ENCODE data around the gene NR1D2.
"Not testable (repeated sequence)": the region's sequence is repeated elsewhere in the genome, so short reads cannot be mapped to it uniquely, and the experiment has no call there.

NR1D2 gene

GRCh38 chr3:23944861-23945662, at the start of gene NR1D2:
NR1D2 (plus strand) TSS chr3:23945286; CDS start chr3:23945579, 293 bp downstream.
- H3K9me3 ChIP-seq, result no peaks in the 10 kb centered on the region
- peaks cover 20% of the 10 kb centered on the region for H3K27me3 ChIP-seq
- TF ChIP-seq Cebpa-rat (IDR thresholded peaks at IDR 0.05), result no peak

GRCh38 chr3:23900744-23901143, 44.3 kb upstream of the NR1D2 start:
- no peak overlapping the region for H3K4me3 ChIP-seq
- H3K27ac ChIP-seq, result no peak overlapping the region
- peak; percentile 73; the same call in 1 of the 2 replicates for TF ChIP-seq Cebpa-rat (IDR thresholded peaks at IDR 0.05)
- no peaks in the 10 kb centered on the region for H4K20me1 ChIP-seq
- no peak overlapping the region for H3K4me2 ChIP-seq
- H3K9me3 ChIP-seq, result 0 out of 2 replicates have a peak, but pooled peaks cover 9% of the 10 kb centered on the region
- H3K36me3 ChIP-seq, result peaks cover 81% of the 10 kb centered on the region
- H3K27me3 ChIP-seq, result no peaks in the 10 kb centered on the region
- no peaks in the 10 kb centered on the region for H3K4me1 ChIP-seq
- no peak overlapping the region for H3K9ac ChIP-seq

More at GRCh38 chr3:23944861-23945662, at the start of gene NR1D2:
- peaks cover 22% of the 10 kb centered on the region for H3K4me1 ChIP-seq
- H3K36me3 ChIP-seq, result no peaks in the 10 kb centered on the region
- peak within 1 kb of the TSS; percentile 89 for H3K27ac ChIP-seq
- peak within 1 kb of the TSS; percentile 86 for H3K9ac ChIP-seq
- peaks cover 39% of the 10 kb centered on the region for H4K20me1 ChIP-seq
- H3K4me3 ChIP-seq, result peak within 1 kb of the TSS; percentile 71
- H3K4me2 ChIP-seq, result peak within 1 kb of the TSS; percentile 89

- Histone ChIP-seq H3K36me3 (peaks cover 56% of the 10 kb centered on the region), H3K4me1 (no peaks in the 10 kb centered on the region)
- no peak for TF ChIP-seq Cebpa-rat (IDR thresholded peaks at IDR 0.05)
These were observed 40.5 kb upstream of the NR1D2 start for GRCh38 chr3:23904545-23904944.

GRCh38 chr3:23909341-23909740, 35.7 kb upstream of the NR1D2 start:
- TF ChIP-seq Cebpa-rat (IDR thresholded peaks at IDR 0.05), result no peak
- Histone ChIP-seq H3K4me2 (no peak overlapping the region), H3K27me3 (no peaks in the 10 kb centered on the region), H3K4me3 (no peak overlapping the region), H3K4me1 (peaks cover 6% of the 10 kb centered on the region), H3K9ac (no peak overlapping the region), H3K9me3 (no peaks in the 10 kb centered on the region), H3K27ac (no peak overlapping the region), H3K36me3 (peaks cover 38% of the 10 kb centered on the region), H4K20me1 (peaks cover 8% of the 10 kb centered on the region)

More at GRCh38 chr3:23904545-23904944, 40.5 kb upstream of the NR1D2 start:
- no peak overlapping the region for H3K27ac ChIP-seq
- no peaks in the 10 kb centered on the region for H3K9me3 ChIP-seq
- no peak overlapping the region for H3K4me2 ChIP-seq
- H3K27me3 ChIP-seq, result no peaks in the 10 kb centered on the region
- H4K20me1 ChIP-seq, result no peaks in the 10 kb centered on the region
- H3K4me3 ChIP-seq, result no peak overlapping the region
- H3K9ac ChIP-seq, result no peak overlapping the region

- no peak overlapping the region for H3K4me2 ChIP-seq
- no peaks in the 10 kb centered on the region for H3K9me3 ChIP-seq
- peaks cover 24% of the 10 kb centered on the region for H4K20me1 ChIP-seq
- no peak overlapping the region for H3K4me3 ChIP-seq
- peaks cover 26% of the 10 kb centered on the region for H3K4me1 ChIP-seq
- H3K27ac ChIP-seq, result no peak overlapping the region
- TF ChIP-seq Cebpa-rat (IDR thresholded peaks at IDR 0.05), result no peak
- H3K36me3 ChIP-seq, result peaks cover 24% of the 10 kb centered on the region
- H3K27me3 ChIP-seq, result peaks cover 15% of the 10 kb centered on the region
- H3K9ac ChIP-seq, result no peak overlapping the region
These were observed 33.7 kb upstream of the NR1D2 start for GRCh38 chr3:23911397-23911796.

- H3K27ac ChIP-seq, result not testable (repeated sequence)
These were observed 32.8 kb upstream of the NR1D2 start for GRCh38 chr3:23912335-23912734.

GRCh38 chr3:23913182-23913581, 31.9 kb upstream of the NR1D2 start:
- Histone ChIP-seq H4K20me1 (peaks cover 34% of the 10 kb centered on the region), H3K27ac (no peak overlapping the region), H3K4me2 (no peak overlapping the region), H3K4me3 (no peak overlapping the region), H3K36me3 (peaks cover 22% of the 10 kb centered on the region), H3K9me3 (no peaks in the 10 kb centered on the region), H3K9ac (no peak overlapping the region), H3K4me1 (peaks cover 26% of the 10 kb centered on the region), H3K27me3 (peaks cover 18% of the 10 kb centered on the region)
- TF ChIP-seq Cebpa-rat (IDR thresholded peaks at IDR 0.05), result no peak

More at GRCh38 chr3:23912335-23912734, 32.8 kb upstream of the NR1D2 start:
- H3K9ac ChIP-seq, H3K9me3 ChIP-seq, H3K4me2 ChIP-seq, H3K4me3 ChIP-seq: not testable (repeated sequence)
- peaks cover 18% of the 10 kb centered on the region for H3K36me3 ChIP-seq
- H3K27me3 ChIP-seq, result peaks cover 18% of the 10 kb centered on the region
- H3K4me1 ChIP-seq, result peaks cover 26% of the 10 kb centered on the region
- peaks cover 26% of the 10 kb centered on the region for H4K20me1 ChIP-seq

GRCh38 chr3:23913873-23914743, 31.0 kb upstream of the NR1D2 start:
- H3K9me3 ChIP-seq, result no peaks in the 10 kb centered on the region
- H3K27ac ChIP-seq, result no peak overlapping the region
- no peak for TF ChIP-seq Cebpa-rat (IDR thresholded peaks at IDR 0.05)
- no peak overlapping the region for H3K4me3 ChIP-seq
- no peak overlapping the region for H3K9ac ChIP-seq
- peak overlapping the region; percentile 93 for H3K4me2 ChIP-seq
- H3K27me3 ChIP-seq, result peaks cover 18% of the 10 kb centered on the region
- peaks cover 34% of the 10 kb centered on the region for H3K4me1 ChIP-seq
- H4K20me1 ChIP-seq, result peaks cover 44% of the 10 kb centered on the region
- H3K36me3 ChIP-seq, result peaks cover 32% of the 10 kb centered on the region

GRCh38 chr3:23915537-23916108, 29.5 kb upstream of the NR1D2 start:
- peak overlapping the region; percentile 93 for H3K4me3 ChIP-seq
- no peak for TF ChIP-seq Cebpa-rat (IDR thresholded peaks at IDR 0.05)
- H3K27ac ChIP-seq, result no peak overlapping the region
- H3K27me3 ChIP-seq, result peaks cover 18% of the 10 kb centered on the region
- H3K36me3 ChIP-seq, result peaks cover 36% of the 10 kb centered on the region
- H3K4me1 ChIP-seq, result peaks cover 48% of the 10 kb centered on the region
- peak overlapping the region; percentile 93 for H3K4me2 ChIP-seq
- peak overlapping the region; percentile 99; the same call in 1 of the 2 replicates for H3K9ac ChIP-seq
- peaks cover 59% of the 10 kb centered on the region for H4K20me1 ChIP-seq
- no peaks in the 10 kb centered on the region for H3K9me3 ChIP-seq

Data from BLaER1 (cell line).